ENCODE results near the gene IGFLR1.

IGFLR1 gene

DNA sequence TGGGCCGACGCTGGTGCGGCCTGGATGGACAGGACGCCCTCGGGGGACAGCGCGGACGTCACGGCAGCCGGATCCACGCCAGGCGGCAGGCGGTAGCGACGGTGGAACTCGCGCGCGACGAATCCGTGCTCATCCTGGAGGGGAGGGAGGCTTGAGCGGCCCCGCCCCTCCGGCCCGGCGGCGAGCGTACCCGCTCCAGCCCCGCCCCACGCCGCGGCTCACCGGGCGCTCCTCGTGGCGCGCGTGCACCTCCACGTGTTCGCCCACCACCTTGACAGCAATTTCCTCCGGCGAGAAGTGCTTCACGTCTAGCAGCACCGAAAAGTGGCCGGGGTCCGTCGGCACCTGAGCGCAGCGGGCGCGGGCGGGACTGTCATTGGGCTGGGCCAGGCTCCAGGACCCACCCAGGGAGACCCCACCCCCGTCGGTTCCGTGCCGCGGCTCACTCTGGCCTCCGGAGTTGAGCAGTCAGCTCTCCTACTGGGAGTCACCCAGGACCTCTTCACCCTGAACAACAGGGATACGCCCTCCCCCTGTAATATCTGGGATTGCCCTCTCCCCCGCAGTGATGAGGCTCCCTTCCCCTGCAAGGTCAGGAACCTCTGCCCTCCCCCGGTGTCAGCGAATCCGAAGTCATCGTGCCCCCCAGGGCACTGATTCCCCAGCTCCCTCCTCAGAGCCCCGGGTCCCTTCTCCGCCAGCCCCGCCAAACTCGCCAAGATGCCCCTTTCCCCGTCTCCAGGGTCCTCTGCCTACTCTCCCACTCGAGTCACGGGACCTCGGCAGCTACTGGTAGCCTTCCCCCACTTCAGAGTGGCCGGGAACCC lies 13.5 kb upstream of the IGFLR1 start:
- no peak for DNase-seq (ENCODE audit: low spot score)

- DNase-seq (ENCODE audit: low spot score): no peak
Measured at GRCh38 chr19:35755131-35755549, 12.9 kb upstream of the IGFLR1 start.

DNA sequence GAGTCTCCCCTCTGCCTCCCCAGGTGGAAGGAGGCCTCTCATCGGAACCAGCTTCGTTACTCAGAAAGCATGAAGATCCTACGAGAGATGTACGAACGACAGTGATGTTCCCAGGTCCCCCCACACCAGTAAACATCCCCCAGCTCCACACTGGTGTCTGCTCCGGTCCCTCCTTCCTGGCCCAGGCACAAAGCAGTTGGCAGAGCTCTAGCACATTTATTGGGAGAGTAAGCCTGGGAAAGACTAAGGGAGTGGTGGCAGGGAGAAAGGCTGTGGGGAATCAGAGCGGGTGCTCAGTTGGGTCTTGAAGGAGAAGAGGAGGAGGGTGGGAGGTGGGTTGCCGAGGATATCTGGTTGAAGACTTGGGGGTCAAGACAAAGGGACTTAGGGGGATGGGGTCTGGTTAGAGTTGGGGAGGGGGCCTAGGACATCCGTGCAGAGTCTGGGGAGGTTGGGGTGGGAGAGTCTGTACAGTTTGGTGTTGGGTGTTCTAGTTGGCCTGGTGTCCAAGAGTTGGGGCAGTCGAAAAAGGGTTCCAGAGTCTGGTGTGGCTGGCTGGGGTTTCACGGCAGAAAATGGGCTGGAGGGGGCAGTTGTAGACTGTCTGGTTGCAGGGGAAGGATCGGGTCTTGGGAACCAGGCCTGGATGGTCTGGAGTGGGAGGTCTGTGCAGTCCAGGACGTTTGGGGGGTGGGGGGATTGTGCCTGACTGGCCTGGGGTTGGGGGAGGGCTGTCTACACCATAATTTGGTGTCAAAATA lies 12.3 kb upstream of the IGFLR1 start:
- DNase-seq (ENCODE audit: low spot score): no peak

DNA sequence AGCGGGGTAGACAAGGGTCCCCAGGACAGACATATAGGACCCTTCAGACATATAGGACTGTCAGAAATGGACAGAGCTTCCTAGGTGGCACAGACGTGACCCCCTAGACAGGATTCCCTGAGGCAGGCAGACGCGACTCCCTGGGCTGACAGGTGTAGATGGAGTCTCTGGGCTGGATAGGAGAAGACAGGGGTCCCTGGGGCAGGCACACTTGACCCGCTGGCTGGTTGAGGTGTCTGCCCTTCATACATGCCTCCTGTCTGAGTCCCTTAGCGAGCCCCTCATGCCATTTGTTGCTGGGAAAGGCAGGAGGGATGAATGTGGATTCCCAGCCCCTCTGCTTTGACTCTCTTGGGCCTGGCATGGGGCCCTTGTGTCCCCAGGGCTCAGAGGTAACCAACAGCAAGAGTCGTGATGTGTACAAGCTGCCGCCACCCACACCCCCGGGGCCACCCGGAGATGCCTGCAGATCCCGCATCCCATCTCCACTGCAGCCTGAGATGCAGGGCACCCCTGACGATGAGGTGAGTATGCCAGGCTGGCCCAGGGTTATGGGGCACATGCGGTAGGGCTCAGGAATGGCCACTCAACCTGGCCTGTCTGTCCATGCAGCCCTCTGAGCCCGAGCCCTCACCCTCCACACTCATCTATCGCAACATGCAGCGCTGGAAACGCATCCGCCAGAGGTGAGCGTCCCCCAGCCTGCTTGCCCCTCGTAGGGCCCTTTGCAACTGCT lies 11.6 kb upstream of the IGFLR1 start:
- DNase-seq (ENCODE audit: low spot score): no peak

- DNase-seq (ENCODE audit: low spot score): no peak
Measured at GRCh38 chr19:35752746-35753350, 10.6 kb upstream of the IGFLR1 start.

GRCh38 chr19:35751839-35752745 lies 9.8 kb upstream of the IGFLR1 start:
- no peak for DNase-seq (ENCODE audit: low spot score)

DNA sequence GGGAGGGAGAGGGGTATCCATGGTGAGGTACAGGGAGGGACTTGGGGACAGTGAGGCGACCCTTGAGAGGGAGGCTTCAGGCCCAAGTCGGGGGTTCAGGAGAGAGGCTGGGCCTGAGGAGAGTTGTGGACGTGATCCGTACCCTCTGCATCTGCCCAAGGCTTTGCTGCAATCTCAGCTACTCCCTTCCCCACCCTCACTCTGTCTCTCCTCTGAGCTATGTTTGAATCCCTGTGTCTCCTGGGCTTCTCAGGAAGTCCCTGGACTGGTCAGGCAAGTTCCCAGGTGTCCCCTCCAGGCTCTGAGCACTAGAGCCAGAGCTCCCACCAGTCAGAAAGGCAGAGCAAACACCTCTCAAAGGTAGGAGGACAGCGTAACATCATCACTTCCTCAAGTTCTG lies 7.9 kb upstream of the IGFLR1 start:
- DNase-seq (ENCODE audit: low spot score): no peak

GRCh38 chr19:35748106-35749020 lies 6.1 kb upstream of the IGFLR1 start, which contains the start of gene LIN37:
Gene LIN37, plus strand, starts transcription at chr19:35748576. Its CDS starts 149 bp downstream, at chr19:35748725.
- DNase-seq (ENCODE audit: low spot score): peak; percentile 99

- no peak for DNase-seq (ENCODE audit: low spot score)
Measured at GRCh38 chr19:35746531-35746930, 4.3 kb upstream of the IGFLR1 start.

DNA sequence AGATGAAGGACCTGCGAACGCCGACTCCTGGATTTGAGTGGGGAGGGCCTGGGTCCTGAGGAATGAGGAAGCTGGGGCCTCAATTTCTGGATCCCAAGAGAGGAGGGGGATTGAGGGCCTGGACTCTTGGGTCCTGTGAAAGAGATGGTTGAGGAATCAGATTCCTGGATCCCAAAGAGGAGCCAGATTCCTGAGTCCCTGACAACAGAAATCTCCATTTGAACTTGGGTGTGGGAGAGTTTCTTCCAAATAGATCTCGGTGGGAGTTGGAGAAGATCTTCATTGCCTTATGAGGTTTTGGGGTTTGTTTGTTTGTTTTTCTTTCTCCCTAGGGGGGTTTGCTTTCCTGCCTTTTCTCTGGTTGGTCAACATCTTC lies 3.8 kb upstream of the IGFLR1 start:
- no peak for DNase-seq (ENCODE audit: low spot score)

DNA sequence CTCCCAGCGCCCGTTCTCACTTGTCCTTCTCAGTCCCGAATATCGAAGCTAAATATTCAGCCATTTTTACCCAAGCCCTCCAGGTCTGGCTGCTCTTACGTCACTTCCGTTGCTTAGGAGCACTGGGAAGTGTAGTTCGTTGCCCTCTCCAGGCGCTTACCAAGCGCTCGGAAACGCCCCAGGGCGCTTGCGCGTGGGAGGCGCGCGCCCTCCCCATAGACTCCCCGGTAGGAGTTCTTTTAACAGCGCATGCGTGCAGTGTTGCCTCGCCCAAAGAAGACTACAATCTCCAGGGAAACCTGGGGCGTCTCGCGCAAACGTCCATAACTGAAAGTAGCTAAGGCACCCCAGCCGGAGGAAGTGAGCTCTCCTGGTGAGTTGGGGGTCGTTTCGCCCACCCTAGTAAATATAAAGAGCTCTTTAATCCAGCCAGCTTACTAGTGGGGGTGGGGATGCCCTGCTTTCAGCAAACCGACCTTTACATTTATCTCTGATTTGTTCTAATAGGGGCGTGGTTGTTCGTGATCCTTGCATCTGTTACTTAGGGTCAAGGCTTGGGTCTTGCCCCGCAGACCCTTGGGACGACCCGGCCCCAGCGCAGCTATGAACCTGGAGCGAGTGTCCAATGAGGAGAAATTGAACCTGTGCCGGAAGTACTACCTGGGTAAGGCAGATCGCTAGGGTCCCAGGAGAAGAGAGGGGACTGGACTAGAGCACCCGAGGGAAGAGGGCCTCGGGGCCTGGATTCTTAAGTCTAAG lies 3.3 kb upstream of the IGFLR1 start, which contains the start of the genes PSENEN and U2AF1L4:
PSENEN (plus strand) TSS at position 324 of the 759 bp plus-strand sequence; CDS start at position 604, 280 bp downstream.
U2AF1L4 (minus strand) TSS at position 91 of the 759 bp plus-strand sequence; CDS start at position 64, 27 bp downstream.
- DNase-seq (ENCODE audit: low spot score): peak; percentile 99

DNA sequence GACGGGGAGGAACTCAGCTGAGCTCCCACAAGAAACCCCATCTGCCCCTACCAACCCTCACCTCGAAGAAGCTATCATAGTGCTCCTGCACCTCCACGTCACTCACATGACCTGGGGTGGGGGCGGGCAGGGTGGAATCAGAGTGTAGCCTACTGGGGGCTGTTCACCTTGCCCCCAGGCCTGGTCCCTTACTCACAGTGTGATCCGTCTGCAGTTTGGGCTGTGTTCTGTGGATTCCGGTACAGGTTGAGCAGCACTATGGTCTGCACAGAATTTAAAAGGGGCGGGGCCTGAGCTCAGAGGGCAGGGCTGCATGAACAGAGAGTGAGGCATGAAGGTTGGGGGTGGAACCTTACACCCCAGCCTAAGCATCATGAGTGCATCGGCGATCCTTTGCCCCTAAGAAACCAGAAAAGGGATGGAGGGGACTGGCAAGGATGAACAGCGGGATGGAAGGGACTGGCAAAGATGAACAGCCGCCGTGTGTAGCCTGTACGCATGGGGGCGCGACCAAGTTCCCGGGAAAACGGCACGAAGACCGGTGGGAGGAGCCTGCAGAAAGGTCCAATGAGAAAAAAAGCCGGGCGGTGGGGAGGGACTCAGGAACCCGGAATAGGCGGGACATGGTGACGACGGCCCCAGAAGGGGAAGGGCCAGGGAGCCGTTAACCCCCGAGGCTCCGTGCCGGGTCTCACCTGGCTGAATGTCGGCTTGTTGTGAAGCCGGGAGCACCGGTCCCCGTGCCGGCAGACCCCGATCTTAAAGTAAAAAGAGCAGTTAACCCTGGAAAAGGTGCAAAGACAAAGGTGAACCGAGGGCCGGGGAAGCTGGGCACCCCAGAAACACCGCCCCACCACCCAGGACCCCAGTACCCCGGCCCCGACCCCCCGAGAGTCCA lies 2.4 kb upstream of the IGFLR1 start:
- DNase-seq (ENCODE audit: low spot score): peak; percentile 96

DNA sequence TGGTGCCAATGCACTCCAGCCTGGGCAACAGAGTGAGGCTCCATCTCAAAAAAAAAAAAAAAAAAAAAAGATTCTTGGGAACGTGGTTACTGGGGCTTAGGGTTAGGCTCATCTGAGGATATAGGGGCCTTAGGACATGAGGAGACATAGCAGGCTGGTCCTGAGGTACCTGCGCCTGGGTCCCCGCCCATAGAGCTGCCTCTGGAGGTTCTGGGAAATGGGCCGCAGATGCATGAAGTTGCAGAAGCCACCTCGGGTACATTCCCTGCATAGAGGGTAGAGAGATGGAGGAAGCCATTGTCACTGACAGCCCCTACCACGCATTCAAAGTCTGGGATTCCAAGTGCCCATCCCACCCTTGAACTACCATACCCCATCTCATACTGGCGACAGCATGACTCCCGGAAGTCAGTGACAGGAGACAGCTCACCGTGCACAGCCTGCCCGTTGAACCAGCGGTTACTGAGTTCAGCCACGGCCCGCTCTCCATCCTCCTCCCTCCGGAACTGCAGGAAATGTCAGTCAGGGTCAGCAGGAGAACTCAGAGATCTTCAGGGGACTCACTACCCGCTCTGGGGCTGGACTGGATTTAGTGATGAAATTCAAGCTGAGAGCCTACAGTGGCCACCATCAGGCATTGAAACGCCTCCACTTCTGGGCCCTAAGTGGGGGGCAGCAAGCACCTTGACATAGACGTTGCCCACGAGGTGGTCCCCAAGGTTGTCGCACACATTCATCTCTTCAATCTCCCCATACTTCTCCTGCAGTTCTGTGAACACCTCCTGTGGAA lies 1.6 kb upstream of the IGFLR1 start:
- no peak for DNase-seq (ENCODE audit: low spot score)

GRCh38 chr19:35741203-35741515 lies 1.1 kb downstream of the IGFLR1 start:
- no peak for DNase-seq (ENCODE audit: low spot score)

DNA sequence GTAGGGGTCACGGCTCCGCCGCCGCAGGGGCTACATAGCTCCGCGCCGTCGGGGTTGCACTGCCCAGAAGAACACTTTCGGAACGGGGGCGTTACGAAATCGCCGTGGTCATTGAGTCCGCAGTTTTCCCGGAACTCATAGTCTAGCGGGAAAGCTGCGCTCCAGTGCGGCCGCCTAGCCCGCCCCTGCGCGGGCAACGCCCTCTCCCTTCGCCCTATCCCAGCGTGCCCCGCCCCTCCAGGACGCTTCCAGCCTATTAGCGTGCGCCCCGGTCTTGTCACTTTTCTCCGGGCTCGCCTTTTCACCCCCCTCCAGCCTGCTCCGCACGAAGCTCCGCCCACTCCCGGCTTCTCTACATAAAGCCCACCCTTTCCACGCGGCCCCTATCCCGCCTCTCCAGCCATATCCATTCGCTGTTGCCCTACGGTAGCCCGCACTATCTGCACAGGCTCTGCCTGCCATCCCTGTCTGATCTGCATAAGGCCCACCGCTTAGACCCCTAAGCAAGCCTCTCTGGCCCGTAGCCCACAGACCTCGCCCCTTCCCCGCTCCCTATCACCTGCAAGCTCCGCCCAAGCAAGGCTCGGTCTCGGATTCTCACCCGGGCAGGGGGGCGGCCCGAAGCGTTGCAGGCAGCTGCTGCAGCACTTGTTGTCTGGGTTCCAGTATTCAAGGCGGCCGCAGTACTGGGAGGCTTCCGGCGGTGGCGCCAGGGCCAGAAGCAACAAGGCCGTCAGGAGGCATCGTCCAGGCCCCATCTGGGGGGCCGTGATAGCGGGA lies 1.6 kb downstream of the IGFLR1 start:
- peak; percentile 95 for DNase-seq (ENCODE audit: low spot score)

DNA sequence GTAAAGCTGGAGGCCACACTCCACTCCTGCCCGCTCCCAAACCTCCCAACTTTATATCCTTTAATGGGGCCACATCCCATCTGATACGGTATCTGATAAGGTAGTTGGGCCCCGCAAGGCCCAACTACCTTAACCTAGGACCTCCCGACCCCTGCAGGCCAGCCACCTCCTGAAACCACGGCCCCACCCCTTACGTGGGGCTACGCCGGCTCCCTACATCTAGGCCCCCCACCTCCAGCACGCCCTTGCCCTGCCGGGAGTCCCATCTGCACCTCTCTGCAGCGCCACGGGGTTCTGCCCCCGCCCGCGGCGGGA lies 2.2 kb downstream of the IGFLR1 start:
- DNase-seq (ENCODE audit: low spot score): no peak

Measured in LoVo (cell line).